SKM-1 treated with dmso at 0.1 percent for 144 hours (cell line): ENCODE measurements around the gene ECM1.

Experiments
- DNase-seq: peaks from one replicate; lab custom pipeline; 2025; ENCODE audit not compliant: unreplicated experiment; lab: John Stamatoyannopoulos, UW

Gene ECM1

DNA sequence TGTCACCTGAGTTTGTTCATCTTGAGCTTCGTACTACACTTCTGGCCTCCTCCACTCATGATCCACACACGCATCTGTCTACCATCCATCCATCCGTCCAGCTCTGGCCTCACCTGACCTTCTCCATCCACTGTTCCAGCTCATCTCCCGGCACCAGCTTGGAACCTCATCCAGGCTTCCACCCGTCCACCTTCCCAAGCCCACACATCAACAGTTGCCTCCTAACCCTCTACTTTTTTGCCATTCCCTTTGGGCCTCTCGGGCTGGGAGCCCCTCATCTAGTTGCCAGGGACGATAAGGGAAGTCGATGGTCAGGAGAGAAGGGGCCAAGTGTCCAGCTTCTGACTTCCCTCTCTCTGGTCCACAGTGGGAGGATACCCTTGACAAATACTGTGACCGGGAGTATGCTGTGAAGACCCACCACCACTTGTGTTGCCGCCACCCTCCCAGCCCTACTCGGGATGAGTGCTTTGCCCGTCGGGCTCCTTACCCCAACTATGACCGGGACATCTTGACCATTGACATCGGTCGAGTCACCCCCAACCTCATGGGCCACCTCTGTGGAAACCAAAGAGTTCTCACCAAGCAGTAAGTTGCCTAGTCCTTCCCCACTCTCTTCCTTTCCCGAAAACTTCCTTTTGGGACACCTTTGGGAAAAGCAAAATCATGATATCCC is 4.2 kb downstream of the ECM1 start:
- DNase-seq, result no peak

- no peak for DNase-seq
Observed at GRCh38 chr1:150512846-150513245, 4.9 kb downstream of the ECM1 start.

DNA sequence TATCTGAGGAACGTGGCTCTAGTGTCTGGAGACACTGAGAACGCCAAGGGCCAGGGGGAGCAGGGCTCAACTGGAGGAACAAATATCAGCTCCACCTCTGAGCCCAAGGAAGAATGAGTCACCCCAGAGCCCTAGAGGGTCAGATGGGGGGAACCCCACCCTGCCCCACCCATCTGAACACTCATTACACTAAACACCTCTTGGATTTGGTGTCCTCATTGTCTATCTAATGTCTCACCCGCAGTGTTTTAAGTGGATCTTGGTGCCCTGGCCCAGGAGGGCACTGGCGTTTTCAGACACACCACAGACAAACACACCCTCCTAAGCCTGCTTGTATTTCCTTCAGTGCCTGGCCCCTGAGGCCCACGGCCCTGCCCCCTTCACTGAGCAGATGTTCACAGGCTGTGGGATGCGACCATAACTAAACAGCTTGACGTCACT is 5.5 kb downstream of the ECM1 start:
- no peak for DNase-seq

DNA sequence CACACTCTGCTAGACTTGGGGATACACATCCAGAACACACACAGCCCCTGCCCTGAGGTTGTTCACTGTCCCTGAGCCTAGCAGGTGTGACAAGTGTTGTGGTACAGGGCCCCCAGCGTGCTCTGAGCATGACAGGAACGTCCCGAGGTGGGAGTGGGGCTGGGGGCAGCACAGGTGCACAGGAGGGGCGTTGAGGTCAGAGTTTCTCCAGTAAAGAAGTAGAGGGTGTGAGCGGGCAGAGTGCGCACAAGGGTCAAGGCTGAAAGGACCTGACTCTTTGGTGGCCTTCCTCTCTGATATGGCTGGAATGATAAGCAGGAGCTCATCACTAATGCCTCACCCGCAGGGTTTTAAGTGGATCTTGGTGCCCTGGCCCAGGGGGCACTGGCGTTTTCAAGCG is 6.4 kb downstream of the ECM1 start:
- DNase-seq, result no peak

DNA sequence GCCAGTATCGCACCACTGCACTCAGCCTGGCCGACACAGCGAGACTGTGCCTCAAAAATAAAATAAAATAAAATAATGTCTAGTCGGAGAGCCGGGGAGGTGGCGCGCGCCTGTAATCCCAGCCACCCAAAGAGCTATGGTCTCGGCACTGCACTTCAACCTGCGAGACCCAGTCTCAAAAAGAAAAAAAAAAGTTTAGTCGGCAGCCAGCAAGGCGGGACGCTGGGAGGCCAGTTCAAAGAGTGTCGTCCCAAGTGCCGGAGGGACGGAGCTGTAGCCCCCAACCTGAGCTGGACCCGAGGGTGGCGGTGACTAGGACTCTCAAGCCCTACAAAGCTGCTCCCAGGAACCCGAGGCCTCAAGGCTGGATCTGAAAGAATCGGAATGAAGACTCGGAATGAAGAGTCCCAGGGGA is 7.0 kb downstream of the ECM1 start:
- DNase-seq, result no peak

DNA sequence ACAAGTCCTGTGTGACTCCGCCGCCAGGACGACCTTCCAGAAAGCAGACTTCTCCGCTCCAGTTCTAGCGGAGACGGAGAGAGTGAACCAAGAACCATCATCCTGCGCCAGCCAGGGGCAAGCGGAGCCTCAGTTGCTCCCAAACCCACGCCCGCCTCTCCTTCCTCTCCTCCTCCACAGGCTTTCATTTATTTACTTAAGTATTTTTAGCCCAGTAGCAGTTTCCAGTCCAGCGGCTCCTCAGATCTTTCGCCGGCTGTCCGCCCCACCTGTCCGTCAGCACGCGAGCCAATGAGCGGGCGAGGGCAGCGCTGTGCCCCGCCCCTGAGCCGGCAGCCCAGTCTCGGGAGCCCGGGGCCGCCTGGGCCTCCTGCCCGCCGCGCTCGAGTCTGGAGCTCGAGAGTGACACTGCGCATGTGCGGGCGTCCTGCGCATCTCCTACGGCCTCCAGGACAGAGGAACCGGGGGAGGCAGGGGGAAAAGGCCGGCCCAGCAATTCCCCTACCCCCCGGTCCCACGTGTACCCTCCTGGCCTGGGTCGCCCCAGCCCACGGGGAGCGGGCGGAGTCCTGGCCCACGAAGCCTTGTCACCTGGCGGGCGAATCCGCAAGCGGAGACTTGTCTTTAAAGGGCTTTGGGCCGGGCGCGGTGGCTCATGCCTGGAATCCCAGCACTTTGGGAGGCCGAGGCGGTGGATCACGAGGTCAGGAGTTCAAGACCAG is 7.6 kb downstream of the ECM1 start, which contains the start of gene FALEC:
TSS of gene FALEC (plus strand) at position 425 of the 722 bp plus-strand sequence.
- DNase-seq, result peak; percentile 99

- peak; percentile 28 for DNase-seq
Observed at GRCh38 chr1:150516050-150516591, 8.2 kb downstream of the ECM1 start.

DNA sequence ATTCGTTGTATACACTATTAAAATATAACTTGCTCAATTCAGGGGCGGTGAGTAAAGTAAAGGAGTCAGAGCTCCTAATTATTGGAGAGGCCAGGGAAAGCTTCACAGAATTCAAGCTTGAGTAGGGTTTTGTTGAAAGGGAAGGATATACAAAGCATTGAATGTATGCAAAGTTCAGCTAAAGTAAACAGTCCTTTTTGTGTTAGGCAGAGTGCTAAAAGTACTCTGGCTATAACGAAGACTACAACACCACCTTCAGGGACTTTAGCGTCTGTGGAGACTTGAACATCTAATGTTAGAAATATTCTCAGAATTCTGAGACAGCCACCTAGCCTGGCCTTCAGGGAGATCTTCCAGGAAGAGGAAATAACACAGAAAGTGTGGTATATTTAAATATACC is 8.7 kb downstream of the ECM1 start:
- DNase-seq, result peak; percentile 31

GRCh38 chr1:150521196-150521968 is 13.5 kb downstream of the ECM1 start:
- no peak for DNase-seq

GRCh38 chr1:150525348-150525747 is 17.4 kb downstream of the ECM1 start:
- DNase-seq, result no peak

GRCh38 chr1:150528196-150528595 is 20.3 kb downstream of the ECM1 start:
- DNase-seq, result no peak

GRCh38 chr1:150529017-150529416 is 21.1 kb downstream of the ECM1 start:
- no peak for DNase-seq

DNA sequence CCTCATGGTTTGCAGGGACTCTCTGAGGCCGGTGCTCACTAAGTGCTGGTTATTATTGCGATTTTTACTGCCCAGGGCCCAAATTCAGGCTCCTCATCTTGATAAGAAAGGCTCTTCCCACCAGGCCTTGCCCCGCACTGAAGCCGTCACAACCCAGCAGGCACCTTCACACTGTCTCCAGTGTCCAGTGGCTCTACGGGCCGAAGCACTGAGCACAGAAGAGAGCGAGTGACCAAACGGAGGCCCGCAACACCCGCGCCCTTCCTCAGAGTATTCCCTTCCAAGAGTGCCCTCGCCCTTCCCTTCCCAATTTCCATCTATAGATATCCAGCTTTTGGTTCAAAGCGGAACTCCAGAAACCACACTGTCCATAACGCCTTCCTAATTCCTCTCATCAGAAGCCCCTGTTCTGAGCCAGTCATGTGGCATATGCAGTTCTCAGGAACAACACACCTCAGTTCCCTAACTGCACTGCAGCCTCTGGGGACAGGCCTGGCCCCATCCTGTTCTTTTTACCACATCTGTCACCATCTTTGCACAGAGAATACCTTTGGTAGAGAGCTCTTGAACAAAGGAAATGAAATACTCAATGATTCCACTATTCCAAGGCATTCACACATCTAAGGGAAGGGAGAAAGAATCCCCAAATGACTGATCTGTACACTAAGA is 22.7 kb downstream of the ECM1 start:
- no peak for DNase-seq

GRCh38 chr1:150532860-150533259 is 25.0 kb downstream of the ECM1 start:
- no peak for DNase-seq

DNA sequence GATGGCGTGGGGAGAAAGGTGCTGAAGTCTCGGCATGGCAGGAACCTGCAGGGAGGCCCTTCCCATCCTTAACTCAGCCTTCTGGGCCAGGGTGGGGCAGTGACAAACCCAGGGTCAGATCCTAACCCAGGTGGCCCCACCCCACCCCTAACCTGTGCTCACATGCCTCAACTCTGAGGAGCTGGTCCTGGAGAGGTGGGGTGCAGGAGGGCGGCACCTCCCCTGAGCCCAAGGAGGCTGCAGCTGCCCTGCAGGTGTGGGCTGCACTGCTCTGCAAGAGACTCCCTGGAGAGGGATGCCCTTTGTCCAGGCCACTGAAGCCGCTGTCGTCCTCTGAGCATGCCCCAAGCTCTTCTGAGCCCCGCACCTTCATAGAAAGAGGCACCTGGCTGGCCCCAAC is 26.1 kb downstream of the ECM1 start:
- no peak for DNase-seq

DNA sequence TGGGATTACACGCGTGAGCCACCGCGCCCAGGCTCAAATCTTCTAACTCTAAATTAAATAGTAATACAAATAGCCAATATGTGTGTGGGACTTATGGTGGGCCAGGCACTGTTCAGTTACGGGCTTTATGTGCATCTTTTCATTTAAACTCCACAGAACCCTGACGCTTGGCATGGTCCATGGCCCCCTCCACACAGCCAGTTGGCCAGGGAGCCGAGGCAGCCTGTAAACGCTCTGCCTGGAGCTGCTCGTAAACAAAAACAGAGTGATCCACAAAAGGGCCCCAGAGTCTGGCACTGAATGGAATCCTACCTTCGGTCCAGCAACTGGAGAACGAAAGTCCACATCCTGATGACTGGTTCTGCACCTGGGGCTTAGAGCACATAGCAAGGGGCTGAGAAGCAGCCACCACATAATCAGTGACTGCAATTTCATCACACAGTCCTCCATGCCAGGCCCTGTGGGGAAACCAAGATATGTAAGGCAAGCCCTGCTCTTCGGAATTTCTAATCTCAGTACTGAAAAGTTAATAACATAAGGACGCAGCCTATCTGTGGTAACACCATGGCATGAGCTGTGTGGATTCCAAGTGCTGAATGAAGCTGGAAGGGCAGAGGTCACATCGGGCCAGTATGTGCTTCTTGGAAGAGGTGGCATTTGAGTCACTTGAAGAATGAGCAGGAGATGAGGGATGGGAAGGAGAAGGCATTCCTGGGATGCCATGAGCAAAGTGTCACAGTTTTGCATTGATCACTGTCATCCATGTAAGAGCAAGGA is 27.8 kb downstream of the ECM1 start:
- no peak for DNase-seq

DNA sequence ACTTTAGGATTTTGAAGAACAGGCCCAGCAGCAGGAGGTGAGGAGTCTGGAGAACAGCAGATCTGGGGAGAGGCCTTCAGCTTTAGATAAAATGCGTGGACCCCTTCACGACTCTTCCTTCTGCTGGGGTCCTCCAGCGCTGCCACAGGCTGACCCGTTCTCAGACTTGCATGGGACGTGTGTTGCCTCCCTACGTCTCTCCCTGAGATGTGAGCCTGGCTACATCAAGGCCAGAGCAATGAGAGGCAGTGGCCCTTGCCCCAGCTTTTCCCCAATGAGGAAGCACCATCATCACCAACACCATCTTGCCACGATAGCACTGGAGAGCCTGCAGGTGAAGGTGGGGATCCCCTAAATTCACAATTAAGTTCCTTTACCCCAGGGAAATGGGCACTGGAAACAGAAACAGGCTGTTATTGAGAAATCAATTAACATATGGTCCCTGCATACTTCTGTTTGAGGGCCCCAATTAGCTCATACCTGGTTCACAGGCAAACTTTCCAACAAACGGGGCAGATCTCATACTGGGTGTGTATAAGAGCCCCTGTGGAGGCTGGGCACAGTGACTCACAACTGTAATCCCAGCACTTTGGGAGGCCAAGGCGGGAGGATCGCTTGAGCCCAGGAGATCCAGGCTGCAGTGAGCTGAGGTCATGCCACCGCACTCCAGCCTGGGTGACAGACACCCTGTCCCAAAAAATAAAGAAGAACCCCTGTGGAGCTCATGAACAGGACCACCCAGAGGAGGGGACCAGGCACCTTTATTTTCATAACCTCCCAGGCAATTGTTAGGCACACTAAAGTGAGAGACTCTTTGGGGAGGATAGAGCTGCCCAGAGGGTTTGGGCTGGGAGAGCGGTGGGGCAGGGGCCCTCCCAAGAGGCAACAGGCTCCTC is 29.2 kb downstream of the ECM1 start:
- DNase-seq, result no peak

DNA sequence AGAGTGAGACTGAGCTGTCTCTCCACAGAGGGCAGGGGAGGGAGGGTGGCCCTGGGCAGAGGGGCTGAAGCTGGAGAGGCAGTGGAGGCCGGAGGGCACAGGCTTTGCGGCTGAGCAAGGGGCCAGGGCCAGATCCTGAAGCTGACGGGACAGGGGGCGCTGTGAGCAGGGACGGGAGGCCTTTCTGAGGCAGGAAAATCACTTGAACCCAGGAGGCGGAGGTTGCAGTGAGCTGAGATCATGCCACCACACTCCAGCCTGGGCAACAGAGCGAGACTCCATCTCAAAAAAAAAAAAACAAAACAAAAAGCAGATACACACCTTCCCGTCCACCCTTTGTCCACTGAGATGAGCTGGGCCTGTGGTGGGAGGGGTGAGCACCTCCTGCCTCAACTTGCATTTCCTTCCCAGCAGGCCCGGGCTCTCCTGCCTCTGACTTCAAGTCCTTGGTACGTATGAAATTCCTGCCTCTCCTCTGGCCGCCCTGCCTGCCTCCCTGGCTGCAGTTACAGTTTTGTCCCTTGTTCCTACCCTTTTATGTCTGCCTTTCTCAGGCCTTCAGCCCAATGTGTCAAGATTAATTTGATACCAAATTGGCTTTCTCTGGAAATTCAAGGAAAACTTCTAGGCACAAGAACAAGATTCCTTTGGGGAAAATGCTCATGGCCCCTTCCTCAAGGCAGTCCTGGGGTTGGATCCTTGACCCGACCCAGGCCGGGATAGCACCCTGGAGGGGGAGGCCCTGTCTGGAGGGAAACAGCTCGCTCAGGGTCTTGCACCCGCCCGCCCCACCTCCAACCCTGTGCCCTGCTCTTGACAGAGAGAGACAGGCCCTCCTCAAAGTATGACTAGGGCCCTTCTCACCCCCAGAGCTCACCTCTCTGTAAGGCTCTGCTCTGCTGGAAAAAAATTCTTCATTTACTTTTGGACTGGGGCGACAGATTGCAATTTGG is 30.1 kb downstream of the ECM1 start:
- DNase-seq, result no peak
